ENCODE data around the gene WDR54.
A peak's percentile ranks its signal among the peaks of the same experiment; 100 is the strongest.

Gene WDR54

DNA sequence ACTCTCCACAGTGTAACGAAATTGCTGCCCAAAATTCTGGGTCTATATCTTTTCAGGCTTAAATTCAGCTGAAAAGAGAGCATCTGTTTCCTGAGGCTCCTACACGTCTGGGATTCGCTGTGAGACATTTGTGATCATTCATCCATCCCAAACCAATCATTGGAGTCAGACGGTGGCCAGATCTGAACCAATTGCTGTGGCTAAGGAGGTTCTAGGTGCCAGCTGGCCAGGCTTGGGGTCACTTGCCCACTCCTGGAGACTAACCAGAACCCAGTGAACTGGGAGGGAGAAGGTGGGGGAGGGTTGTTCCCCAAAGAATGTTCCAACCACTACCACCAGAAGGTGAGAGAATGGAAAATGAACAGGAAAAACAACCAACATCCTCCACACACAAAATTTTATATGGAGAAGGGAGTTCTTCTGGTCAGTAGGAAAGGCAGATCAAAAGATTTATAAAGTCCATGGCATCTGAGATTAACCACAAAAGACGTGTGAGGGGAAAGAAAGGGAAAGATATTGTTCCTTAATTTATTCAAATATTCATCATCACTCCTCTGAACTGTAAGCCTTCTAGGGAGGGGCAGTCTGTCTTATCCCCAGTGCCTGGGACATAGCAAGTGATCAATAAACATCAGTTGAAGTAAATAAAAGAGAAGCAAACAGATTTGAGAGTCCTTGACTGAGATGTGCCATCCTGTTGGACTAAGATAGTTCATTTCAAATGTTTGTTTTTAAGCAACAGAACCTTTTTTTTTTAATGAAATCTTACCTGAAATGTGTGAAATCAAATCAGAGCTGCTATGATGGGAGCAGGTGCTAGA is 23.2 kb downstream of the WDR54 start:
- Histone ChIP-seq H3K36me3 (replicated peaks; ENCODE audit: low read depth, low read length) (no peaks in the 10 kb centered on the region), H3K27me3 (ENCODE audit: low read depth, low read length) (no peaks in the 10 kb centered on the region), H2AFZ (ENCODE audit: low read depth, low read length) (peak overlapping the region; percentile 17), H3K79me2 (ENCODE audit: low read length) (no peaks in the 10 kb centered on the region), H3K4me1 (ENCODE audit: low read length) (peaks cover 28% of the 10 kb centered on the region), H3K9ac (ENCODE audit: low read length) (peak overlapping the region; percentile 2; the same call in 1 of the 2 replicates), H3K27ac (ENCODE audit: low read length) (no peak overlapping the region), H3K9me3 (ENCODE audit: insufficient read depth, low read length) (no peaks in the 10 kb centered on the region), H3K4me3 (ENCODE audit: low read length) (peak overlapping the region; percentile 23), H4K20me1 (ENCODE audit: insufficient read depth, low read length) (no peaks in the 10 kb centered on the region), H3K4me2 (ENCODE audit: low read length) (peak overlapping the region; percentile 54)
- TF ChIP-seq EZH2phosphoT487 (IDR thresholded peaks at IDR 0.05; ENCODE audit: low read depth) (no peak), CTCF (IDR thresholded peaks at IDR 0.05; ENCODE audit: low read depth, low read length) (no peak)

- TF ChIP-seq EZH2phosphoT487 (IDR thresholded peaks at IDR 0.05; ENCODE audit: low read depth): no peak
- no peak for TF ChIP-seq CTCF (IDR thresholded peaks at IDR 0.05; ENCODE audit: low read depth, low read length)
- H3K9ac ChIP-seq (ENCODE audit: low read length): no peak overlapping the region
- H3K4me2 ChIP-seq (ENCODE audit: low read length): no peak overlapping the region
Measured at GRCh38 chr2:74447230-74447999, 25.9 kb downstream of the WDR54 start.

DNA sequence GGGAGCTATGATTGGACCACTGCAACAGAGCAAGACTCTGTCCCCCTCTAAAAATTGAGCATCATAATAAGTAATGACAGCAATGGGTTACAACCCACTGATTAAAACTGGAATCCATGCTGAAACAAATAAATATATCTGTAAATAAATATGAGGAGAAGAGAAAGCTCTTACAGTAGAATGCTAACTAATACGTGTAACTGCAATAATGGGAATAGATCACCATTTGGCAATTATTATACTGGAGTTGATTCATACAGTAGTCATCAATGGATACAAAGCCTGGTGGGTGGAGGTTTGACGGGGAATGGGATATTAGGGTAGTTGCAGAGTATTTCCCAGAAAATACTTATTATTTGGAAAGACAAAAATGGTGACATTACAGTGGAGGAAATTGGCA is 27.2 kb downstream of the WDR54 start:
- Histone ChIP-seq H3K36me3 (replicated peaks; ENCODE audit: low read depth, low read length) (no peaks in the 10 kb centered on the region), H3K4me3 (ENCODE audit: low read length) (no peak overlapping the region), H3K9me3 (ENCODE audit: insufficient read depth, low read length) (no peaks in the 10 kb centered on the region), H3K27ac (ENCODE audit: low read length) (no peak overlapping the region), H2AFZ (ENCODE audit: low read depth, low read length) (no peak overlapping the region), H3K79me2 (ENCODE audit: low read length) (no peaks in the 10 kb centered on the region), H3K27me3 (ENCODE audit: low read depth, low read length) (no peaks in the 10 kb centered on the region), H3K4me2 (ENCODE audit: low read length) (no peak overlapping the region), H3K4me1 (ENCODE audit: low read length) (peaks cover 15% of the 10 kb centered on the region), H3K9ac (ENCODE audit: low read length) (no peak overlapping the region), H4K20me1 (ENCODE audit: insufficient read depth, low read length) (no peaks in the 10 kb centered on the region)
- no peak for TF ChIP-seq EZH2phosphoT487 (IDR thresholded peaks at IDR 0.05; ENCODE audit: low read depth)
- no peak for TF ChIP-seq CTCF (IDR thresholded peaks at IDR 0.05; ENCODE audit: low read depth, low read length)

More at GRCh38 chr2:74447230-74447999, 25.9 kb downstream of the WDR54 start:
- H2AFZ ChIP-seq (ENCODE audit: low read depth, low read length): no peak overlapping the region
- H3K9me3 ChIP-seq (ENCODE audit: insufficient read depth, low read length): no peaks in the 10 kb centered on the region
- H3K36me3 ChIP-seq (replicated peaks; ENCODE audit: low read depth, low read length): no peaks in the 10 kb centered on the region
- no peak overlapping the region for H3K27ac ChIP-seq (ENCODE audit: low read length)
- H3K79me2 ChIP-seq (ENCODE audit: low read length): no peaks in the 10 kb centered on the region
- peaks cover 18% of the 10 kb centered on the region for H3K4me1 ChIP-seq (ENCODE audit: low read length)
- no peaks in the 10 kb centered on the region for H3K27me3 ChIP-seq (ENCODE audit: low read depth, low read length)
- H4K20me1 ChIP-seq (ENCODE audit: insufficient read depth, low read length): no peaks in the 10 kb centered on the region
- no peak overlapping the region for H3K4me3 ChIP-seq (ENCODE audit: low read length)

DNA sequence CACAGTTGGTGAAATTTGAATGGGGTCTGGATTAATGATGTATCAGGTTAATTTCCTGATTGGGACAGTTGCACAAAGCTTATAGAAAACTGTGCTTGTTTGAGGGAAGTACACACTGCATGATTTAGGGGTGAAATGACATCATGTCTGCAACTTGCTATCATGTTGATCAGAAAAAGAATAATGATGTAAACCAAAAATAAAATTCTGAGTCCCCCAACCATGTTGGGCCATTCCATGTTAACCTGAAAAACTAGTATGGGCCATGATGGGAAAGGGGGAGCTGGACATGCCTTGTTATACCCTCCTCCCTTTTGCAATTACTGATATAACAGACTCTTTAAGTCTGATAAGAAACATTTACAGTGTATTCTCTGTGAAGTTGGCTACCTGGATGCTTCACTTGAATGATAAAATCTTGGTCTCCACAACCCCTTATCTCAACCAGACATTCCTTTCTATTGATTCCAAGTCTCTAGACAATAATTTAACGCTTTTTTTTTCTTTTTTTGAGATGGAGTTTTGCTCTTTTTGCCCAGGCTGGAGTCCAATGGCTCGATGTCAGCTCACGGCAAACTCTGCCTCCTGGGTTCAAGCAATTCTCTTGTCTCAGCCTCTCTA is 29.1 kb downstream of the WDR54 start:
- Histone ChIP-seq H3K27me3 (ENCODE audit: low read depth, low read length) (no peaks in the 10 kb centered on the region), H3K27ac (ENCODE audit: low read length) (no peak overlapping the region), H3K9ac (ENCODE audit: low read length) (no peak overlapping the region), H3K4me2 (ENCODE audit: low read length) (no peak overlapping the region), H3K36me3 (replicated peaks; ENCODE audit: low read depth, low read length) (no peaks in the 10 kb centered on the region), H4K20me1 (ENCODE audit: insufficient read depth, low read length) (no peaks in the 10 kb centered on the region), H3K4me3 (ENCODE audit: low read length) (no peak overlapping the region), H2AFZ (ENCODE audit: low read depth, low read length) (no peak overlapping the region), H3K9me3 (ENCODE audit: insufficient read depth, low read length) (no peaks in the 10 kb centered on the region), H3K79me2 (ENCODE audit: low read length) (peaks cover 5% of the 10 kb centered on the region; the same call in 1 of the 2 replicates), H3K4me1 (ENCODE audit: low read length) (peaks cover 7% of the 10 kb centered on the region)
- TF ChIP-seq CTCF (IDR thresholded peaks at IDR 0.05; ENCODE audit: low read depth, low read length) (no peak), EZH2phosphoT487 (IDR thresholded peaks at IDR 0.05; ENCODE audit: low read depth) (no peak)
